ENCODE data around the gene CLMP. TPM values are rescaled to one million over a fixed set of nuclear protein-coding genes. Genes with fewer than 3 reads are reported as not detected.

The CLMP gene
- total and polyA plus RNA-seq, 2 donors = 0.80 to 1.1 TPM

GRCh38 chr11:123219066-123219690, 24.1 kb upstream of the CLMP start:
- WGBS = 96% methylated on average over 9 of the region's 9 CpGs
- H3K27me3 ChIP-seq (ENCODE audit: control insufficient read depth in 2 of 2, insufficient read depth in 1 of 2, low read length in 1 of 2) = no peaks in the 10 kb centered on the region
- no peak overlapping the region for H3K27ac ChIP-seq (ENCODE audit: low read depth in 1 of 2, low read length in 1 of 2)
- H3K36me3 ChIP-seq (ENCODE audit: control insufficient read depth in 2 of 2, insufficient read depth in 2 of 2, low read length in 1 of 2) = no peaks in the 10 kb centered on the region
- H3K9me3 ChIP-seq (ENCODE audit: control insufficient read depth in 2 of 2, insufficient read depth in 1 of 2, low read length in 1 of 2) = peaks cover 0 to 3% of the 10 kb centered on the region in 2 donors
- H3K4me3 ChIP-seq (ENCODE audit: low read length in 2 of 2) = no peak overlapping the region
- H3K4me1 ChIP-seq (ENCODE audit: control insufficient read depth in 2 of 2, insufficient read depth in 2 of 2, low read length in 2 of 2) = no peaks in the 10 kb centered on the region
- DNase-seq (ENCODE audit: low read depth in 6 of 9, low spot score in 9 of 9) = no peak

- no peak overlapping the region for H3K27ac ChIP-seq (ENCODE audit: low read depth in 1 of 2, low read length in 1 of 2)
- no peak overlapping the region for H3K4me3 ChIP-seq (ENCODE audit: low read length in 2 of 2)
- H3K27me3 ChIP-seq (ENCODE audit: control insufficient read depth in 2 of 2, insufficient read depth in 1 of 2, low read length in 1 of 2) = no peaks in the 10 kb centered on the region
- no peaks in the 10 kb centered on the region for H3K4me1 ChIP-seq (ENCODE audit: control insufficient read depth in 2 of 2, insufficient read depth in 2 of 2, low read length in 2 of 2)
- 95% methylated on average over 5 of the region's 5 CpGs for WGBS
- no peak for DNase-seq (ENCODE audit: low read depth in 6 of 9, low spot score in 9 of 9)
- peaks cover 0 to 3% of the 10 kb centered on the region in 2 donors for H3K9me3 ChIP-seq (ENCODE audit: control insufficient read depth in 2 of 2, insufficient read depth in 1 of 2, low read length in 1 of 2)
- H3K36me3 ChIP-seq (ENCODE audit: control insufficient read depth in 2 of 2, insufficient read depth in 2 of 2, low read length in 1 of 2) = no peaks in the 10 kb centered on the region
Measured at GRCh38 chr11:123218451-123218850, 23.4 kb upstream of the CLMP start.

DNA sequence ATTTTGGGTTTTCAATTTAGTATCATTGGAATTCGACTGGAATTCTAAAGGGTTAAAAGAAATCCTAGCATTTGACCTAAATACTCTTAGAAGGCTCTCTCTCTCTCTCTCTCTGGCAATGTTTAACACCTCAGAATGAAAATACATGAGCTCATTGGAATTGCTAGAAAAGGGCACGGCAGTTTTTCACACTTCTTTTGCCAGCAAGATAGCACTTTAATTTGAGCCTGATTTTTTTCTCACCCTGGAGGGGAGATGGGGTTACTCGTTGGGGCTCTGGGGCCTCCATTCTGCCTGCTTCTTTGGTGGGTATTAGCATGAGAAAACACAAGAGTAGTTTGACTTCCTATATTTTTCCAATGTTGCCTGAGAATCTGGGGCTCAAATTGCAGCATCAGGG, 22.8 kb upstream of the CLMP start:
- no peaks in the 10 kb centered on the region for H3K36me3 ChIP-seq (ENCODE audit: control insufficient read depth in 2 of 2, insufficient read depth in 2 of 2, low read length in 1 of 2)
- 56% methylated on average over 3 of the region's 3 CpGs for WGBS
- DNase-seq (ENCODE audit: low read depth in 6 of 9, low spot score in 9 of 9) = no peak

DNA sequence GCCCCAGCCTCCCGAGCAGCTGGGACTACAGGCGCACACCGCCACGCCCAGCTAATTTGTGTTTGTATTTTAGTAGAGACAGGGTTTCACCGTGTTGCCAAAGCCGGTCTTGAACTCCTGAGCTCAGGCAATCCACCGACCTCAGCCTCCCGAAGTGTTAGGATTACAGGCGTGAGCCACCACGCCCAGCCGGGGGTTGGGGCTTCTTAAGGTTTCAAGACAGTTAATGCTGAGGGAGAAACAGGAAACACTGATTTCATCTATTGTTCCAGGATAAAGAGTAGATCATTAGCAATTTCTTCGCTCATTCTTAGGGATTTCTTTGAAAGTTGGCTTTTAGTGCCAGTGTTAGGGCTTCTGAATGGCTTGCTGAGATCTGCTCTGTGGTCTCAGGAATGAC, 21.2 kb upstream of the CLMP start:
- Histone ChIP-seq H3K27me3 (ENCODE audit: control insufficient read depth in 2 of 2, insufficient read depth in 1 of 2, low read length in 1 of 2) (peaks cover 0 to 16% of the 10 kb centered on the region in 2 donors), H3K4me1 (ENCODE audit: control insufficient read depth in 2 of 2, insufficient read depth in 2 of 2, low read length in 2 of 2) (no peaks in the 10 kb centered on the region), H3K36me3 (ENCODE audit: control insufficient read depth in 2 of 2, insufficient read depth in 2 of 2, low read length in 1 of 2) (no peaks in the 10 kb centered on the region), H3K4me3 (ENCODE audit: low read length in 2 of 2) (no peak overlapping the region), H3K27ac (ENCODE audit: low read depth in 1 of 2, low read length in 1 of 2) (no peak overlapping the region), H3K9me3 (ENCODE audit: control insufficient read depth in 2 of 2, insufficient read depth in 1 of 2, low read length in 1 of 2) (peaks cover 0 to 3% of the 10 kb centered on the region in 2 donors)
- 95% methylated on average over 12 of the region's 12 CpGs for WGBS
- no peak for DNase-seq (ENCODE audit: low read depth in 6 of 9, low spot score in 9 of 9)

More for the DNA sequence above, 22.8 kb upstream of the CLMP start:
- no peak overlapping the region for H3K27ac ChIP-seq (ENCODE audit: low read depth in 1 of 2, low read length in 1 of 2)
- no peaks in the 10 kb centered on the region for H3K4me1 ChIP-seq (ENCODE audit: control insufficient read depth in 2 of 2, insufficient read depth in 2 of 2, low read length in 2 of 2)
- H3K9me3 ChIP-seq (ENCODE audit: control insufficient read depth in 2 of 2, insufficient read depth in 1 of 2, low read length in 1 of 2) = peaks cover 0 to 3% of the 10 kb centered on the region in 2 donors
- peaks cover 0 to 4% of the 10 kb centered on the region in 2 donors for H3K27me3 ChIP-seq (ENCODE audit: control insufficient read depth in 2 of 2, insufficient read depth in 1 of 2, low read length in 1 of 2)
- no peak overlapping the region for H3K4me3 ChIP-seq (ENCODE audit: low read length in 2 of 2)

GRCh38 chr11:123214940-123215339, 19.9 kb upstream of the CLMP start:
- Histone ChIP-seq H3K4me1 (ENCODE audit: control insufficient read depth in 2 of 2, insufficient read depth in 2 of 2, low read length in 2 of 2) (no peaks in the 10 kb centered on the region), H3K27ac (ENCODE audit: low read depth in 1 of 2, low read length in 1 of 2) (no peak overlapping the region), H3K4me3 (ENCODE audit: low read length in 2 of 2) (no peak overlapping the region), H3K27me3 (ENCODE audit: control insufficient read depth in 2 of 2, insufficient read depth in 1 of 2, low read length in 1 of 2) (peaks cover 0 to 22% of the 10 kb centered on the region in 2 donors), H3K9me3 (ENCODE audit: control insufficient read depth in 2 of 2, insufficient read depth in 1 of 2, low read length in 1 of 2) (peaks cover 0 to 3% of the 10 kb centered on the region in 2 donors), H3K36me3 (ENCODE audit: control insufficient read depth in 2 of 2, insufficient read depth in 2 of 2, low read length in 1 of 2) (no peaks in the 10 kb centered on the region)
- 97% methylated on average over 1 of the region's 1 CpG for WGBS
- DNase-seq (ENCODE audit: low read depth in 6 of 9, low spot score in 9 of 9) = no peak

DNA sequence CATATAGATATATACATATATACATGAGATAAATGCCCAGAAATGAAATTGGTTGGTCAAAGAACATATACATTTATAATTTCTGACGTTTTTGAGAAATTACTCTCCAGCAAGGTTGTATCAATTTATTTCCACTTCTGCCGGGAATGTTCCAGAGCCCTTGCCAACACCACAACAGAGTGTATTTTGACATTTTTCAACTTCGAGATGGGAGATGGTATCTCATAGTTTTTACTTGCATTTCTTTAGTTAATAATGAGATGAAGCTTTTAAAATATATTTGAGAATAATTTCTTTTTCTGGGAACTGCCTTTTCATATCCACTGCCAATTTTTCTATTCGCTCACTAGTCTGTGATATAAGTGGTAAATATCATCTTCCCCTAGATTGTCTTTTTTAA, 19.3 kb upstream of the CLMP start:
- Histone ChIP-seq H3K4me1 (ENCODE audit: control insufficient read depth in 2 of 2, insufficient read depth in 2 of 2, low read length in 2 of 2) (no peaks in the 10 kb centered on the region), H3K36me3 (ENCODE audit: control insufficient read depth in 2 of 2, insufficient read depth in 2 of 2, low read length in 1 of 2) (no peaks in the 10 kb centered on the region), H3K9me3 (ENCODE audit: control insufficient read depth in 2 of 2, insufficient read depth in 1 of 2, low read length in 1 of 2) (peaks cover 0 to 3% of the 10 kb centered on the region in 2 donors), H3K27me3 (ENCODE audit: control insufficient read depth in 2 of 2, insufficient read depth in 1 of 2, low read length in 1 of 2) (peaks cover 0 to 28% of the 10 kb centered on the region in 2 donors), H3K4me3 (ENCODE audit: low read length in 2 of 2) (no peak overlapping the region), H3K27ac (ENCODE audit: low read depth in 1 of 2, low read length in 1 of 2) (no peak overlapping the region)
- WGBS = 92% methylated on average over 4 of the region's 4 CpGs
- DNase-seq (ENCODE audit: low read depth in 6 of 9, low spot score in 9 of 9) = no peak

- Histone ChIP-seq H3K9me3 (ENCODE audit: control insufficient read depth in 2 of 2, insufficient read depth in 1 of 2, low read length in 1 of 2) (peaks cover 0 to 3% of the 10 kb centered on the region in 2 donors), H3K36me3 (ENCODE audit: control insufficient read depth in 2 of 2, insufficient read depth in 2 of 2, low read length in 1 of 2) (no peaks in the 10 kb centered on the region), H3K4me1 (ENCODE audit: control insufficient read depth in 2 of 2, insufficient read depth in 2 of 2, low read length in 2 of 2) (no peaks in the 10 kb centered on the region), H3K27ac (ENCODE audit: low read depth in 1 of 2, low read length in 1 of 2) (no peak overlapping the region), H3K27me3 (ENCODE audit: control insufficient read depth in 2 of 2, insufficient read depth in 1 of 2, low read length in 1 of 2) (peaks cover 0 to 33% of the 10 kb centered on the region in 2 donors), H3K4me3 (ENCODE audit: low read length in 2 of 2) (no peak overlapping the region)
- no peak for DNase-seq (ENCODE audit: low read depth in 6 of 9, low spot score in 9 of 9)
- WGBS = 94% methylated on average over 11 of the region's 11 CpGs
Measured at GRCh38 chr11:123213307-123213771, 18.3 kb upstream of the CLMP start.

DNA sequence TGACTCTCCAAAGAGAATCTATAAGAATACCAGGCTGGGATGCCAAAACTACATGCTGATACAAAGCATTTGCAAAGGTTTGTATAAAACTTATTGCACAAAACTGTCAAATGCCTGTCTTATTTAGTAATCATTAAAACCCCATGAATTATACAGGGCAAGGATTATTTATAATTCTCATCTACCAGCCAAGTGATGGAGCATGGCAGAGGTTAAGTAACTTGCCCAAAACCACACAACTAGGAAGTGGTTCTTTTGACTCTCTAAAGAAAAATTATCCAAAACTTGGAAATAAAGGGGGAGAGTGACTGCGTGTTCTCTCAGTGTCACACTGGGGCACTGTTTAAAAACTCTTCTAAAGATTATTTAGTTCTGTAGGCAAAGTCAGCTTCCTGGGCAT, 17.4 kb upstream of the CLMP start:
- no peaks in the 10 kb centered on the region for H3K36me3 ChIP-seq (ENCODE audit: control insufficient read depth in 2 of 2, insufficient read depth in 2 of 2, low read length in 1 of 2)
- H3K4me1 ChIP-seq (ENCODE audit: control insufficient read depth in 2 of 2, insufficient read depth in 2 of 2, low read length in 2 of 2) = no peaks in the 10 kb centered on the region
- H3K27me3 ChIP-seq (ENCODE audit: control insufficient read depth in 2 of 2, insufficient read depth in 1 of 2, low read length in 1 of 2) = peaks cover 0 to 37% of the 10 kb centered on the region in 2 donors
- no peak overlapping the region for H3K27ac ChIP-seq (ENCODE audit: low read depth in 1 of 2, low read length in 1 of 2)
- peaks cover 0 to 3% of the 10 kb centered on the region in 2 donors for H3K9me3 ChIP-seq (ENCODE audit: control insufficient read depth in 2 of 2, insufficient read depth in 1 of 2, low read length in 1 of 2)
- DNase-seq (ENCODE audit: low read depth in 6 of 9, low spot score in 9 of 9) = no peak
- 12% methylated on average over 1 of the region's 1 CpG for WGBS
- no peak overlapping the region for H3K4me3 ChIP-seq (ENCODE audit: low read length in 2 of 2)

DNA sequence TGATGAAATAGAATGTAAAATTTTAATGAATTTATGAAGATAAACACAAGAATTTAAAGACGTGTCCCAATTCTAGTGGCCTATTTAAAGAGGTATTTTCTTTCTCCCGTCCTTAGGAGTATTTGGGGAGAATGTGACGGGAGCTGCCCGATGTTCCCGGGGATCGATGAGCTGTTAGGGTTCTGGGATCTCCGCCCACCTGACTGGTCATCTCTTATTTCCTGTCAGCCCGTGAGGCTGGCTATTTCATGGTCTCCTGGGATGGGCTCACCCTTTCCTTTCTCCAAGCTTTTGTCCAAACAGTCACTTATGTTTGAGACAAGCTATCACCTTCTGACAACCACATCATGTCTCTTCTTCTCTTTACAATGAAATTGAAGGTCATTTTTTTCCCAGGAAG, 16.9 kb upstream of the CLMP start:
- WGBS = 64% methylated on average over 8 of the region's 8 CpGs
- Histone ChIP-seq H3K4me1 (ENCODE audit: control insufficient read depth in 2 of 2, insufficient read depth in 2 of 2, low read length in 2 of 2) (no peaks in the 10 kb centered on the region), H3K27me3 (ENCODE audit: control insufficient read depth in 2 of 2, insufficient read depth in 1 of 2, low read length in 1 of 2) (peaks cover 0 to 41% of the 10 kb centered on the region in 2 donors), H3K36me3 (ENCODE audit: control insufficient read depth in 2 of 2, insufficient read depth in 2 of 2, low read length in 1 of 2) (no peaks in the 10 kb centered on the region), H3K4me3 (ENCODE audit: low read length in 2 of 2) (no peak overlapping the region), H3K27ac (ENCODE audit: low read depth in 1 of 2, low read length in 1 of 2) (no peak overlapping the region), H3K9me3 (ENCODE audit: control insufficient read depth in 2 of 2, insufficient read depth in 1 of 2, low read length in 1 of 2) (peaks cover 0 to 3% of the 10 kb centered on the region in 2 donors)
- no peak for DNase-seq (ENCODE audit: low read depth in 6 of 9, low spot score in 9 of 9)
